SK-N-SH (cell line): ENCODE data around the gene DYRK1A. TPM values are rescaled to one million over a fixed set of nuclear protein-coding genes. Genes with fewer than 3 reads are reported as not detected.

Source experiments
- CTCF ChIA-PET: fragments of 300-600, 350-600 bp; formaldehyde crosslinking; extraction: SDS; loops from one replicate; lab custom pipeline; 2021; lab: Yijun Ruan, JAX
- POLR2A ChIA-PET: fragments of 350-600 bp; sonication (Branson Sonifier 250); formaldehyde crosslinking; extraction: SDS; loops from one replicate; lab custom pipeline; 2020; ENCODE audit warnings: antibody characterized with exemption, inconsistent platforms; lab: Yijun Ruan, JAX
- DNase-seq: peaks from one replicate; pipeline ENCODE4 v3.0.0; 2012
- H2AFZ ChIP-seq: fragments of 200-600 bp; sonication (generic); 2 replicates; pipeline ENCODE4 v1.8.1; 2016; ENCODE audit warnings: antibody characterized with exemption, mild to moderate bottlenecking, low read depth
- H3F3A ChIP-seq: fragments of 200-600 bp; sonication (generic); replicated peaks from 2 replicates; pipeline ENCODE3; 2016; ENCODE audit warnings: antibody characterized with exemption, mild to moderate bottlenecking; ENCODE audit not compliant: insufficient read depth
- H3K27ac ChIP-seq, 2 experiments: fragments of 200-500 bp in 1 of 2; fragments of 200-600 bp in 1 of 2; sonication (Bioruptor generic) in 1 of 2; sonication (generic), shearing (Covaris generic) in 1 of 2; 2 replicates each; pipeline versions ENCODE4 v1.5.1 to v1.6.1; 2014 to 2016; ENCODE audit warnings: low read depth in 2 of 2, inconsistent platforms in 1 of 2, low read length in 1 of 2, mild to moderate bottlenecking in 1 of 2, mixed read lengths in 1 of 2
- H3K27me3 ChIP-seq: fragments of 200-600 bp; sonication (generic), shearing (Covaris generic); 2 replicates; pipeline ENCODE4 v1.6.1; 2016; ENCODE audit warnings: mixed run types; ENCODE audit not compliant: insufficient read depth
- H3K36me3 ChIP-seq, 2 experiments: fragments of 200-500 bp in 1 of 2; fragments of 200-600 bp in 1 of 2; sonication (Bioruptor generic) in 1 of 2; sonication (generic) in 1 of 2; replicated peaks in 1 of 2; 2 replicates each; pipeline versions ENCODE3 to v1.5.1; 2014 to 2016; ENCODE audit warnings: low read length in 1 of 2, mild to moderate bottlenecking in 1 of 2; ENCODE audit not compliant: insufficient read depth in 2 of 2, control insufficient read depth in 1 of 2
- H3K4me1 ChIP-seq, 2 experiments: fragments of 200-500 bp in 1 of 2; fragments of 200-600 bp in 1 of 2; sonication (Bioruptor generic) in 1 of 2; sonication (generic), shearing (Covaris generic) in 1 of 2; 2 replicates each; pipeline versions ENCODE4 v1.5.1 to v1.6.1; 2014 to 2016; ENCODE audit warnings: low read depth in 1 of 2, low read length in 1 of 2, mixed run types in 1 of 2; ENCODE audit not compliant: insufficient read depth in 2 of 2, control insufficient read depth in 1 of 2
- H3K4me2 ChIP-seq: fragments of 200-600 bp; sonication (generic), shearing (Covaris generic); 2 replicates; pipeline ENCODE4 v1.6.1; 2017; ENCODE audit warnings: mixed run types
- H3K4me3 ChIP-seq, 2 experiments: fragments of 200-500 bp in 1 of 2; fragments of 200-600 bp in 1 of 2; sonication (Bioruptor generic) in 1 of 2; sonication (generic), shearing (Covaris generic) in 1 of 2; 2 replicates each; pipeline versions ENCODE4 v1.5.1 to v1.8.1; 2014 to 2016; ENCODE audit warnings: low read depth in 2 of 2, inconsistent platforms in 1 of 2, low read length in 1 of 2, mild to moderate bottlenecking in 1 of 2, mixed read lengths in 1 of 2, moderate library complexity in 1 of 2
- H3K79me2 ChIP-seq: fragments of 200-600 bp; sonication (generic); 2 replicates; pipeline ENCODE4 v1.8.1; 2017; ENCODE audit warnings: mild to moderate bottlenecking; ENCODE audit not compliant: insufficient read depth
- H3K9ac ChIP-seq: fragments of 200-600 bp; sonication (generic); 2 replicates; pipeline ENCODE4 v1.6.1; 2017; ENCODE audit warnings: mixed run types
- H3K9me2 ChIP-seq: fragments of 200-600 bp; sonication (generic); 2 replicates; pipeline ENCODE4 v1.6.1; 2017; ENCODE audit warnings: mixed run types
- H3K9me3 ChIP-seq: fragments of 200-600 bp; sonication (generic); 2 replicates; pipeline ENCODE4 v1.6.1; 2017; ENCODE audit warnings: mixed run types, mild to moderate bottlenecking, moderate library complexity
- H4K20me1 ChIP-seq: fragments of 200-600 bp; sonication (generic); 2 replicates; pipeline ENCODE4 v1.6.1; 2017; ENCODE audit warnings: mild to moderate bottlenecking, mixed run types; ENCODE audit not compliant: insufficient read depth
- FOSL2 ChIP-seq: IDR thresholded peaks from 2 replicates; pipeline ENCODE4 v1.4.0; 2012; ENCODE audit warnings: low read depth, mild to moderate bottlenecking, moderate library complexity, borderline replicate concordance
- FOXJ3 ChIP-seq: sonication (generic); formaldehyde crosslinking; IDR thresholded peaks from 2 replicates; pipeline ENCODE4 v1.5.1; 2020; ENCODE audit warnings: mild to moderate bottlenecking, missing genetic modification reagents
- FOXM1 ChIP-seq: IDR thresholded peaks from 2 replicates; pipeline ENCODE4 v1.4.0; 2012; ENCODE audit warnings: low read depth, mild to moderate bottlenecking
- GABPA ChIP-seq: IDR thresholded peaks from 2 replicates; pipeline ENCODE4 v1.4.0; 2012; ENCODE audit warnings: low read depth, mild to moderate bottlenecking
- MEF2A ChIP-seq: IDR thresholded peaks from 2 replicates; pipeline ENCODE4 v1.4.0; 2012; ENCODE audit warnings: low read depth, borderline replicate concordance
- NRF1 ChIP-seq: IDR thresholded peaks from 2 replicates; pipeline ENCODE4 v1.6.1; 2012; ENCODE audit warnings: low read depth, mild to moderate bottlenecking, low read length
- RCOR1 ChIP-seq: fragments of 150-350 bp; IDR thresholded peaks from 2 replicates; pipeline ENCODE4 v1.6.1; 2017; ENCODE audit warnings: antibody characterized with exemption, low read length
- SMC3 ChIP-seq: IDR thresholded peaks from 2 replicates; pipeline ENCODE4 v1.6.1; 2012; ENCODE audit warnings: low read depth, low read length, improper control_type of control experiment
- TAF1 ChIP-seq: IDR thresholded peaks from 2 replicates; pipeline ENCODE4 v1.6.1; 2012; ENCODE audit warnings: low read depth, mild to moderate bottlenecking, low read length, moderate library complexity, borderline replicate concordance
- YY1 ChIP-seq: IDR thresholded peaks from 2 replicates; pipeline ENCODE4 v1.4.0; 2012; ENCODE audit warnings: low read depth, mild to moderate bottlenecking
- WGBS: methylation state at CpG from one replicate; pipeline ENCODE4 v1.1.6; 2017; ENCODE audit warnings: low lambda C conversion rate; 5-methylcytosine and 5-hydroxymethylcytosine counted together
- polyA plus RNA-seq, 3 experiments: library from polyadenylated mRNA; depleted of rRNA; stranded (reverse); fragments of >200 nt; gene quantifications; 2 replicates each; pipeline ENCODE4 v1.2.3, GENCODE V29; 2012
- TF ChIP-seq, protein P1 (sequence below): IDR thresholded peaks from 2 replicates; pipeline ENCODE4 v1.4.0; 2012; ENCODE audit warnings: low read depth, borderline replicate concordance
- TF ChIP-seq, protein P2 (sequence below): IDR thresholded peaks from 2 replicates; pipeline ENCODE4 v1.4.0; 2012; ENCODE audit warnings: low read depth
- TF ChIP-seq, protein P3 (sequence below): fragments of 200-600 bp; sonication (generic); IDR thresholded peaks from 2 replicates; pipeline ENCODE4 v1.6.1; 2017; ENCODE audit warnings: antibody characterized with exemption, mild to moderate bottlenecking, moderate library complexity

DYRK1A gene
- polyA plus RNA-seq, 1 of the 3 experiments (the other 2 are of a cell fraction): 19.3 TPM

DNA sequence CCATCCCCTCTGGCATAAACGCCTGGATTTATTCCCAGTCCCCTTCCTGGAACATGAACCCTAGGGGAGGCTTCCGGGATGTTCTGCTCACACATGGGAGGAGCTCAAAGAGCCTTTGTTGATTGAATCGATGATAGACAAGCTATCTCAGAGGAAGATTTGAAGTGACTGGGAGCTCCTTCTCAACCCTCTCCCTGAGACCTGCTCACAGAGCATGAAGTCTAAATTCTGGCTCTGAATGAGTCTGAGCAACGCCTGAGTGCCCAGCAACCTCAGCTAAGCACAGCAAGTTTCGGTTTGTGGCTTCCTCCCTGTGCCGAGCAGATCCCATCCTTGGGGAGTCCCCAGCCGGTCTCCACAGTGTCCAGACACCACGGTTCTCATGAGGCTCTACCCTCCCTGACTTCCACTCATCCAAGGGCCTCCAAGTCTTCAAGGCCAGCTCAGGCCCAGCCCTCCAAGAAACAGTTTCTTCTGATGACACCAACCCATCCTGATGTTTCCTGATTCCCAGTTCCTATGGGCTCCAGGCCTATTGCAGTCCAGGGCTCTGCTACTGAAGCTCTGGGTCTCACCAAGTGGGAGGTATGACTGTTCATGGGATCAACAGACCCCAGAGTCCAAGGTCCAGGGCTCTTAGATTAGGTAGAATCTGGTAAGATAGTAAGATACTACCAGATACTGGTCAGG is 190.8 kb downstream of the DYRK1A start:
- Histone ChIP-seq H3K9ac (no peak overlapping the region), H3K9me3 (no peaks in the 10 kb centered on the region), H3K9me2 (no peaks in the 10 kb centered on the region), H2AFZ (no peak overlapping the region), H3K4me1 (no peaks in the 10 kb centered on the region), H3K27me3 (no peaks in the 10 kb centered on the region), H3K4me2 (no peak overlapping the region), H3K36me3 (no peaks in the 10 kb centered on the region)
- ChIA-PET POLR2A (no interaction called here), CTCF (no interaction called here)
- no peak for TF ChIP-seq FOXJ3 (CRISPR knock-in tag)
- no peak for TF ChIP-seq GABPA
- TF ChIP-seq, all 33 proteins: peak for 0
- WGBS: 41% methylated on average over 6 of the region's 8 CpGs
- Histone ChIP-seq H4K20me1 (no peaks in the 10 kb centered on the region), H3K27ac (no peak overlapping the region), H3K4me3 (no peak overlapping the region), H3F3A (no peaks in the 10 kb centered on the region), H3K79me2 (no peaks in the 10 kb centered on the region)
- no peak for DNase-seq

DNA sequence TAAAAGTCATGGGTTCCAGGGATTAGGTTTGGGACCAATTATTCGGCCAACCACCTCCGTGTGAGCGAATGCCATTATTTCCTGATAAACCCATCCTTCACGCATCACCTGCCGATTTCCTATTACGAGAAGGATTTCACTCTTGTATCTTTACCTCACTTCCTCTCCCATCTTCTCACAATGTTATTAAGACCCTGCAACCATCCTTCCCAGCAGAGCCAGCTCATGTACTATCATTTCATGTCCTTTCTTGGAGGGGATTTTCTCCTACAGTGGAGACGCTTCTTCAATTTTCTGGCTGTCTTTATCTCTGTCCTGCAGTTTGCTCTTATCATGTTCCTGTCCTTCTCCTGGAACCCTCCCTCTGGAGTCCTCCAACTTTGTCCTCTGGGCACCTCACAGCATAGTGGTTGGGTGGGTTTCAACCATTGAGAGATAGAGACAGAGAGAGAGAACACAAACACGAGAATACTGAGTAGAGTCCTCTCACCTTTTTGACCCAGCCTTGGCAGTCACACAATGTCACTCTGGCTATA is 192.2 kb downstream of the DYRK1A start:
- Histone ChIP-seq H3K27ac (no peak overlapping the region), H3K4me1 (peaks cover 0 to 7% of the 10 kb centered on the region in 2 experiments; a peak in 1 of 4 replicates), H3K4me2 (no peak overlapping the region), H3K79me2 (no peaks in the 10 kb centered on the region), H3K27me3 (no peaks in the 10 kb centered on the region), H2AFZ (no peak overlapping the region), H3K9me3 (no peaks in the 10 kb centered on the region), H3K9ac (no peak overlapping the region), H3K36me3 (no peaks in the 10 kb centered on the region), H3K4me3 (no peak overlapping the region), H3F3A (no peaks in the 10 kb centered on the region), H3K9me2 (no peaks in the 10 kb centered on the region), H4K20me1 (no peaks in the 10 kb centered on the region)
- DNase-seq: no peak
- WGBS: 69% methylated on average over 8 of the region's 8 CpGs
- POLR2A ChIA-PET: no interaction called here
- TF ChIP-seq MEF2A (no peak), SMC3 (no peak), FOXM1 (no peak), GABPA (no peak), RCOR1 (no peak), FOXJ3 (CRISPR knock-in tag) (no peak)
- TF ChIP-seq, protein P1, sequence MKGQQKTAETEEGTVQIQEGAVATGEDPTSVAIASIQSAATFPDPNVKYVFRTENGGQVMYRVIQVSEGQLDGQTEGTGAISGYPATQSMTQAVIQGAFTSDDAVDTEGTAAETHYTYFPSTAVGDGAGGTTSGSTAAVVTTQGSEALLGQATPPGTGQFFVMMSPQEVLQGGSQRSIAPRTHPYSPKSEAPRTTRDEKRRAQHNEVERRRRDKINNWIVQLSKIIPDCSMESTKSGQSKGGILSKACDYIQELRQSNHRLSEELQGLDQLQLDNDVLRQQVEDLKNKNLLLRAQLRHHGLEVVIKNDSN: no peak
- CTCF ChIA-PET: no interaction called here

DNA sequence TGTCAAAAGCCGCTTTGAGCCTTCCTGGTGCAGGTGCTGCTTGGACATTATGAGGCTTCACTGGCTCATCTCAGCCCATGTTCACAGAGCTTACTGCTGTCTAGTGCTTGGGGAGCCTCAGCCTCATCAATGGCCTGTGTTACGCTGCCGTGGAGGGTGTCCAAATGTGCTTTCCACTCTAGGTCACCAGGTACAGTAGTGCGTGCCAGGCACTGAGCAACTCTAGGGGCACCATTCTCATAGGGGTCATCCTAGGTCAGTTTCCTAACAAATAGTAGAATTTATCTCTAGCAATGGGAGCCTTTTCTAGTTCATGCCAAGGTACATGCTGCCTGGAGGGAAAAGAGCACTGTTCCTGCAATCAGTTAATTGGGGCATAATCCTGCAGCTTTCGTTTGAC is 193.8 kb downstream of the DYRK1A start:
- no peak overlapping the region for H3K4me2 ChIP-seq
- peaks cover 12% of the 10 kb centered on the region for H3F3A ChIP-seq
- peaks cover 7 to 20% of the 10 kb centered on the region in 2 experiments; a peak in 2 of 4 replicates for H3K4me1 ChIP-seq
- CTCF ChIA-PET: interaction anchor here (0.7 to 1.1 kb wide), 2 partner anchors 23 to 97 kb away, joined by 3 read pairs; no protein-coding TSS in a partner anchor
- no peaks in the 10 kb centered on the region for H3K9me2 ChIP-seq
- TF ChIP-seq FOXJ3 (CRISPR knock-in tag) (no peak), FOSL2 (no peak), GABPA (no peak), YY1 (no peak), TAF1 (no peak), NRF1 (no peak)
- TF ChIP-seq, protein P2, sequence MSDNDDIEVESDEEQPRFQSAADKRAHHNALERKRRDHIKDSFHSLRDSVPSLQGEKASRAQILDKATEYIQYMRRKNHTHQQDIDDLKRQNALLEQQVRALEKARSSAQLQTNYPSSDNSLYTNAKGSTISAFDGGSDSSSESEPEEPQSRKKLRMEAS: no peak
- TF ChIP-seq, protein P3, sequence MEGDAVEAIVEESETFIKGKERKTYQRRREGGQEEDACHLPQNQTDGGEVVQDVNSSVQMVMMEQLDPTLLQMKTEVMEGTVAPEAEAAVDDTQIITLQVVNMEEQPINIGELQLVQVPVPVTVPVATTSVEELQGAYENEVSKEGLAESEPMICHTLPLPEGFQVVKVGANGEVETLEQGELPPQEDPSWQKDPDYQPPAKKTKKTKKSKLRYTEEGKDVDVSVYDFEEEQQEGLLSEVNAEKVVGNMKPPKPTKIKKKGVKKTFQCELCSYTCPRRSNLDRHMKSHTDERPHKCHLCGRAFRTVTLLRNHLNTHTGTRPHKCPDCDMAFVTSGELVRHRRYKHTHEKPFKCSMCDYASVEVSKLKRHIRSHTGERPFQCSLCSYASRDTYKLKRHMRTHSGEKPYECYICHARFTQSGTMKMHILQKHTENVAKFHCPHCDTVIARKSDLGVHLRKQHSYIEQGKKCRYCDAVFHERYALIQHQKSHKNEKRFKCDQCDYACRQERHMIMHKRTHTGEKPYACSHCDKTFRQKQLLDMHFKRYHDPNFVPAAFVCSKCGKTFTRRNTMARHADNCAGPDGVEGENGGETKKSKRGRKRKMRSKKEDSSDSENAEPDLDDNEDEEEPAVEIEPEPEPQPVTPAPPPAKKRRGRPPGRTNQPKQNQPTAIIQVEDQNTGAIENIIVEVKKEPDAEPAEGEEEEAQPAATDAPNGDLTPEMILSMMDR: no peak
- TF ChIP-seq, all 33 proteins: peak for 0
- Histone ChIP-seq H4K20me1 (no peaks in the 10 kb centered on the region), H3K9ac (no peak overlapping the region), H3K9me3 (no peaks in the 10 kb centered on the region), H3K36me3 (no peaks in the 10 kb centered on the region), H2AFZ (no peak overlapping the region), H3K79me2 (no peaks in the 10 kb centered on the region), H3K27ac (no peak overlapping the region), H3K27me3 (no peaks in the 10 kb centered on the region), H3K4me3 (no peak overlapping the region)
- no peak for DNase-seq
- WGBS: 93% methylated on average over 2 of the region's 5 CpGs
- POLR2A ChIA-PET: no interaction called here
